ENCODE measurements around the gene FOXK2. TPM values are rescaled to one million over a fixed set of nuclear protein-coding genes. Genes with fewer than 3 reads are reported as not detected.
"Not testable (repeated sequence)": the region's sequence is repeated elsewhere in the genome, so short reads cannot be mapped to it uniquely, and the experiment has no call there.

The FOXK2 gene
- total RNA-seq, 2 donors from 2014 or later: 35.9 to 53.9 TPM

- intact Hi-C loops (cut with DNase I): loop anchor here in 1 of 2 donors (10.0 kb wide), 1 partner anchor 199 kb away; the partner anchor contains the start of gene TEX19
- DNase-seq: peak; percentile 47
- peak in 1 of 2 donors; percentile 9 for ATAC-seq
These were observed 33.8 kb downstream of the FOXK2 start for GRCh38 chr17:82553210-82553930.

- not testable (repeated sequence) for DNase-seq, ATAC-seq
- intact Hi-C loops (cut with DNase I): loop anchor here in 1 of 2 donors (10.0 kb wide), 1 partner anchor 203 kb away; the partner anchor contains the start of gene TEX19
These were observed 38.0 kb downstream of the FOXK2 start for GRCh38 chr17:82557510-82557909.

GRCh38 chr17:82559566-82560251 is 40.2 kb downstream of the FOXK2 start:
- DNase-seq: no peak
- intact Hi-C loops (cut with DNase I): loop anchor here in 1 of 2 donors (10.0 kb wide), 1 partner anchor 205 kb away; the partner anchor contains the start of gene TEX19
- no peak for ATAC-seq

- DNase-seq: no peak
- ATAC-seq: no peak
- intact Hi-C loops (cut with DNase I): no loop called here
These were observed 40.7 kb downstream of the FOXK2 start for GRCh38 chr17:82560252-82560642.

- ATAC-seq (no peak), DNase-seq (no peak)
- intact Hi-C loops (cut with DNase I): no loop called here
These were observed 41.4 kb downstream of the FOXK2 start for GRCh38 chr17:82560802-82561428.

- intact Hi-C loops (cut with DNase I): no loop called here
- ATAC-seq (no peak), DNase-seq (no peak)
These were observed 42.0 kb downstream of the FOXK2 start for GRCh38 chr17:82561429-82562035.

- DNase-seq; ATAC-seq; intact Hi-C loops (cut with DNase I): not testable (repeated sequence)
These were observed 43.2 kb downstream of the FOXK2 start for GRCh38 chr17:82562718-82563220.

- DNase-seq: no peak
- intact Hi-C loops (cut with DNase I): no loop called here
These were observed 43.8 kb downstream of the FOXK2 start for GRCh38 chr17:82563318-82563717.

GRCh38 chr17:82563745-82564144 is 44.2 kb downstream of the FOXK2 start:
- DNase-seq; intact Hi-C loops (cut with DNase I): not testable (repeated sequence)

More at GRCh38 chr17:82563318-82563717, 43.8 kb downstream of the FOXK2 start:
- no peak for ATAC-seq

GRCh38 chr17:82564241-82564640 is 44.7 kb downstream of the FOXK2 start:
- intact Hi-C loops (cut with DNase I): no loop called here
- ATAC-seq: no peak
- DNase-seq: no peak

More at GRCh38 chr17:82563745-82564144, 44.2 kb downstream of the FOXK2 start:
- not testable (repeated sequence) for ATAC-seq

- ATAC-seq (peak in 1 of 2 donors; percentile 32), DNase-seq (no peak)
- intact Hi-C loops (cut with DNase I): no loop called here
These were observed 46.0 kb downstream of the FOXK2 start for GRCh38 chr17:82565551-82565950.

GRCh38 chr17:82566129-82566960 is 46.8 kb downstream of the FOXK2 start:
- intact Hi-C loops (cut with DNase I): no loop called here
- ATAC-seq: no peak
- no peak for DNase-seq

- intact Hi-C loops (cut with DNase I): no loop called here
- no peak for ATAC-seq
- DNase-seq: no peak
These were observed 47.8 kb downstream of the FOXK2 start for GRCh38 chr17:82567286-82567685.

GRCh38 chr17:82568997-82569393 is 49.5 kb downstream of the FOXK2 start:
- no peak for DNase-seq
- peak; percentile 24 to 63 for ATAC-seq
- intact Hi-C loops (cut with DNase I): no loop called here

GRCh38 chr17:82569621-82570020 is 50.1 kb downstream of the FOXK2 start:
- no peak for ATAC-seq
- intact Hi-C loops (cut with DNase I): no loop called here

GRCh38 chr17:82570277-82570676 is 50.7 kb downstream of the FOXK2 start:
- ATAC-seq (peak in 1 of 2 donors; percentile 10), DNase-seq (no peak)
- intact Hi-C loops (cut with DNase I): no loop called here

More at GRCh38 chr17:82569621-82570020, 50.1 kb downstream of the FOXK2 start:
- no peak for DNase-seq

- ATAC-seq (no peak), DNase-seq (no peak)
- intact Hi-C loops (cut with DNase I): no loop called here
These were observed 52.3 kb downstream of the FOXK2 start for GRCh38 chr17:82571855-82572254.

GRCh38 chr17:82574041-82574440 is 54.5 kb downstream of the FOXK2 start:
- ATAC-seq: no peak
- intact Hi-C loops (cut with DNase I): no loop called here
- no peak for DNase-seq
